Karpas-422 (cell line): Measurements from ENCODE around the gene ZNF324B. TPM values are rescaled to one million over a fixed set of nuclear protein-coding genes. Genes with fewer than 3 reads are reported as not detected.
A peak's percentile ranks its signal among the peaks of the same experiment; 100 is the strongest.
"Not testable (repeated sequence)": the region's sequence is repeated elsewhere in the genome, so short reads cannot be mapped to it uniquely, and the experiment has no call there.

ENCODE experiments used
- DNase-seq: peaks from one replicate; pipeline ENCODE4 v3.0.0-alpha.2; 2015
- H2AFZ ChIP-seq: fragments of 200-600 bp; sonication (generic); 2 replicates; pipeline ENCODE4 v1.6.1; 2014; ENCODE audit warnings: antibody characterized with exemption, low read length, mixed read lengths
- H3K27ac ChIP-seq: fragments of 200-600 bp; sonication (generic); 2 replicates; pipeline ENCODE4 v1.5.1; 2014; ENCODE audit warnings: mild to moderate bottlenecking, low read length, moderate library complexity
- H3K27me3 ChIP-seq: fragments of 200-600 bp; sonication (generic); 2 replicates; pipeline ENCODE4 v1.6.1; 2014; ENCODE audit warnings: low read length, mixed read lengths
- H3K36me3 ChIP-seq: fragments of 200-600 bp; sonication (generic); 2 replicates; pipeline ENCODE4 v1.6.1; 2014; ENCODE audit warnings: low read length, mixed read lengths; ENCODE audit not compliant: insufficient read depth
- H3K4me1 ChIP-seq: fragments of 200-600 bp; sonication (generic); 2 replicates; pipeline ENCODE4 v1.6.1; 2014; ENCODE audit warnings: mild to moderate bottlenecking, low read length, mixed read lengths
- H3K4me2 ChIP-seq: fragments of 200-600 bp; sonication (generic); 2 replicates; pipeline ENCODE4 v1.6.1; 2014; ENCODE audit warnings: low read length, low read depth, mild to moderate bottlenecking; ENCODE audit not compliant: poor library complexity, severe bottlenecking
- H3K4me3 ChIP-seq: fragments of 200-600 bp; sonication (generic); 2 replicates; pipeline ENCODE4 v1.5.1; 2014; ENCODE audit warnings: mild to moderate bottlenecking, antibody characterized with exemption, low read length, mixed read lengths
- H3K79me2 ChIP-seq: fragments of 200-600 bp; sonication (generic); 2 replicates; pipeline ENCODE4 v1.6.1; 2014; ENCODE audit warnings: mild to moderate bottlenecking, low read length, mixed read lengths
- H3K9ac ChIP-seq: fragments of 200-600 bp; sonication (generic); 2 replicates; pipeline ENCODE4 v1.6.0; 2014; ENCODE audit warnings: low read length
- H3K9me2 ChIP-seq: fragments of 200-600 bp; sonication (generic), shearing (Covaris generic); replicated peaks from 2 replicates; pipeline ENCODE4 v1.6.0; 2014; ENCODE audit warnings: mild to moderate bottlenecking, low read length, moderate library complexity; ENCODE audit not compliant: insufficient read depth
- H3K9me3 ChIP-seq: fragments of 300-700, 200-600 bp; sonication (generic); 2 replicates; pipeline ENCODE4 v1.6.1; 2014; ENCODE audit warnings: low read length, mixed read lengths
- H4K20me1 ChIP-seq: fragments of 200-600 bp; sonication (generic); 2 replicates; pipeline ENCODE4 v1.6.1; 2014; ENCODE audit warnings: mild to moderate bottlenecking, antibody characterized with exemption, low read length, low read depth; ENCODE audit not compliant: insufficient read depth
- total RNA-seq: library from RNA; depleted of rRNA; stranded (reverse); fragments of >200 nt; shearing (Covaris generic); gene quantifications from 2 replicates; pipeline ENCODE4 v1.2.3, GENCODE V29; 2014; ENCODE audit warnings: low replicate concordance

Gene ZNF324B
- total RNA-seq, 1 experiment from 2014 or later, result 22.5 TPM

DNA sequence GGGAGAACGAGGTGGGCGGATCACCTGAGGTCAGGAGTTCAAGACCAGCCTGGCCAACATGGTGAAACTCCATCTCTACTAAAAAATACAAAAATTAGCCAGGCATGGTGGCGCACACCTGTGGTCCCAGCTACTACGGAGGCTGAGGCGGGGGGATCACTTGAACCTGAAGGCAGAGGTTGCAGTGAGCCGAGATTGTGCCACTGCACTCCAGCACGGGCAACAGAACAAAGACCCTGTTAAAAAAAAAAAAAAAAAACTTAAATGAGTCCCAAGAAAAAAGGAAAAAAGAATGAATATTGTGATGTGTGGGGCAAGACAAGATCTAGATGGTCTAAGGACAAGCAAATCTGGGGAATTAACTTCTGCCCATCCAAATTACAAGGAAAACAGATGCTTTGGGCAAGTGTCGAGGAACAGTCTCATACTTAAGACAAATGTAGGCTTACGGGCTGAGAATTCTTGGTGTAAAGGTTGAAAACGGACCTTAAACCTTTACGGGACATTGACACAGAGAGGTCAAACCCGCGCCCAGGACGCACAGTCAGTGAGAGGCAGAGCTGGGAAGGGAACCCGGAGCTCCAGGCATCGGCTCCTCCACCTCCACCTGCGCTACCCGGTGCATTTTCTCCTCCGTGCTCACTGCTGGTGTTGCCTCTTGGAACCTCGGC is 14.8 kb downstream of the ZNF324B start:
- Histone ChIP-seq H3K4me2 (peak overlapping the region; percentile 83), H3K9me2 (no peaks in the 10 kb centered on the region), H3K27me3 (no peaks in the 10 kb centered on the region), H3K9ac (peak overlapping the region; percentile 64), H3K36me3 (no peaks in the 10 kb centered on the region; the same call in 1 of the 2 replicates), H4K20me1 (peaks cover 8% of the 10 kb centered on the region; the same call in 1 of the 2 replicates), H3K79me2 (peaks cover 25% of the 10 kb centered on the region), H3K4me1 (peaks cover 21% of the 10 kb centered on the region), H2AFZ (peak overlapping the region; percentile 89), H3K27ac (no peak overlapping the region), H3K4me3 (peak overlapping the region; percentile 77), H3K9me3 (no peaks in the 10 kb centered on the region)
- DNase-seq, result no peak

DNA sequence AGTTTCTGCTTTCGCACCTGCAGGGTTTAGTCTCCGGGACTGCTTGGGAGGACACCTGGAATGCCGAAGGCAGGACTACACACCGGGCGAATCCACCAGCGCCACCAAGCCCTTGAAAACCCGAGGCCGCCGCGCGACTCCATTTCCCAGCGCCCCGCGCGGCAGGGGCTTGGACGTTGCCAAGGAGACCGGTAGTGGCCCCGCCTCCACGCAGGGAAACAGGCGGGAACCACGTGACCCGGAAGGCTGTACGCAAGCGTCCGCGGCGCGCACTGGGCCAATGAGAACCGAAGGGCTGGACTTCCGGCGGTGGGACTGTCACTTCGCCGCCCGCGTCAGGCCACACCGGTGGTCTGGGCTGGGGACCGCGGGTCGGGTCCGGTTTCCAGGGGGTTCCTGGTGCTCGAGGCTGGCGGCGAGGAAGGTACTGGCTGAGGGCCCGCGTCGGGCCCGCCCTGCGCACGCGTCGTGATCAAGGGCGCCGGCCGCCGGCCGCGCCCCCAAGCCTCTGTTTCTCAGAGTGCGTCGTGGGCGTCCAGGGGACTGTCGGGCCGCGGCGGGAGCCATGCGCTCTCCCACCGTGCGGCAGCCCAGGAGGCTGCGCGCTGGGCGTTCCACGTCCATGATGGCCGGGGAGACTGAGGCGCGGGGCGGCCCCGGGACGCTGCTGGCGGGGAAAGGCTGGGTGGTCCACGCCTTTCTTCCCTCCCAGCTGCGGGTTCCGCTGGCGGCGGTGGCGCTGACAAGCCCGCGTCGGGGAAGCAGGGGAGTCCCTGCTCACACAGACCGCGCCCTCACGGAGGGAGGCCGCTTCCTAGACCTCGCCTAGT is 15.6 kb downstream of the ZNF324B start, which contains the start of gene ZNF324:
Gene ZNF324 (plus strand): TSS at position 321 of the 830 bp plus-strand sequence. CDS start 2,106 bp downstream, outside the sequence.
- peaks cover 25% of the 10 kb centered on the region for H3K79me2 ChIP-seq
- peak within 1 kb of the TSS; percentile 83 for H3K9ac ChIP-seq
- peak within 1 kb of the TSS; percentile 83 for H3K4me2 ChIP-seq
- DNase-seq, result peak; percentile 100
- no peak within 1 kb of the TSS for H3K27ac ChIP-seq
- no peaks in the 10 kb centered on the region; the same call in 1 of the 2 replicates for H3K36me3 ChIP-seq
- H4K20me1 ChIP-seq, result peaks cover 8% of the 10 kb centered on the region; the same call in 1 of the 2 replicates
- H3K4me3 ChIP-seq, result peak within 1 kb of the TSS; percentile 77
- peaks cover 21% of the 10 kb centered on the region for H3K4me1 ChIP-seq
- peak within 1 kb of the TSS; percentile 89 for H2AFZ ChIP-seq
- no peaks in the 10 kb centered on the region for H3K9me3 ChIP-seq
- no peaks in the 10 kb centered on the region for H3K27me3 ChIP-seq
- no peaks in the 10 kb centered on the region for H3K9me2 ChIP-seq

DNA sequence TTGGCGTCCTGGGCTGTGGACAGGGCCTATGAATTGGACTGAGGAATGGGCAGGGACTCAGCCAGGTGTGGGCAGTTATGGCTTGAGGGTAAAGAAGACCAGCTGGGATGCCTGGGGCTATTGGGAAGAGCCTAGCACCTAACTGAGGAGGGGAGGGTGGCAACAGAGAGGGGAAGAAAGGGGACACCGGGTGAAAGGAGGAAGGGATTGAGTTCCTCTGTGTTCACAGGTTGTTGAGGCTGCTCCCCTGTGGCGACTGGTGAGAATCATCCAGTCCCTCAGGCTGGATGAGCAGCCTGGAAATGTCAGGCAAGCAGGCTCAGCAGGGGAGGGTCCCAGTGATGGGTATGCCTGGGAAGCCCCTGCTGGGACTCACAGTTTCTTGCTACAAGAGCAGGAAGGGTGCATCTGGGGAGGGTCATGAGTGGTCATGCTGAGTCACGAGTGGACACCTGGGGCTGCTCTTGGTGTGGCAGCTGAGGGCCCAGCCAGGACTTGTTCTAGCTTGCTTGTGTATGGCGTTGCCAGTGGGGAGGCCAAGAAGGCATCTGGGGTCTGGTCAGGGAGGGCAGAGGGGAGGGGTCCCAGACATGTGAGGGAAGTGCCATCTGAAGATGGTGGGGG is 16.9 kb downstream of the ZNF324B start:
- Histone ChIP-seq H3K4me3 (peak overlapping the region; percentile 77), H2AFZ (no peak overlapping the region), H3K9ac (peak overlapping the region; percentile 83), H3K27ac (no peak overlapping the region), H3K4me1 (peaks cover 21% of the 10 kb centered on the region), H3K27me3 (no peaks in the 10 kb centered on the region), H3K4me2 (peak overlapping the region; percentile 83), H4K20me1 (peaks cover 8% of the 10 kb centered on the region; the same call in 1 of the 2 replicates), H3K9me3 (no peaks in the 10 kb centered on the region), H3K9me2 (no peaks in the 10 kb centered on the region), H3K79me2 (peaks cover 25% of the 10 kb centered on the region), H3K36me3 (peaks cover 8% of the 10 kb centered on the region; the same call in 1 of the 2 replicates)
- DNase-seq, result no peak

DNA sequence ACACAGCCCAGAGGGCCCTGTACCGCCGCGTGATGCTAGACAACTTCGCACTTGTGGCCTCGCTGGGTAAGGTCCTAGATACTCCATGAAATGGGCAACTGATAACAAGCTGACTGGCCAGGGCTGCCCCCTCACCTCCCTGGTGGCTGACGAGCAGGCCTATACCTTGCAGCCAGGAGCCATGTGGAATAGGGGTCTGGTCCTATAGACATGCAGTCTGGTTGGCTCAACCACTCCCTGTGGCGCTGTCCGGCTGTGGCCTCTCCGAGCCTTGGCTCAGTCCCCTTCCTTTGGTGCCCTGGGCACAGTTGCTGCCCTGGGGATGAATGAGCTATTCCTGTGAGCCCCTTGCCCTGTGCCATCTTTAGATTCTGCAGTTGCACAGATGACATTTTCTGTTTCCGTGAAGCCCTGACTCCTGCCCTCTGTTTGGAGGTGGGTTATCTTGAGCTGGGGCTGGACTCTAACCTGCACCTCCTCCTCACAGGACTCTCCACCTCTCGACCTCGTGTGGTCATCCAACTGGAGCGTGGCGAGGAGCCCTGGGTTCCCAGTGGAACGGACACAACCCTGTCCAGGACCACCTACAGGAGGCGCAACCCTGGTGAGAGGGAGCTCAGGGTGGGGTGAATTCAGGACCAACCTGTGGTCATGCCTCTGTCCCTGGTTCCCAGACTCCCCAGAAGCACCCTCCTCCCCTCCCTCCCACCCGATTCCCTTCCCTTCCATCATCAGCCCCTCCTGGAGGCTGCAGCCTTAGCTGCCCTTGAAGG is 18.0 kb downstream of the ZNF324B start:
- H3K27me3 ChIP-seq, result no peaks in the 10 kb centered on the region
- no peaks in the 10 kb centered on the region for H3K9me2 ChIP-seq
- no peak overlapping the region for H3K27ac ChIP-seq
- H2AFZ ChIP-seq, result no peak overlapping the region
- peaks cover 8% of the 10 kb centered on the region; the same call in 1 of the 2 replicates for H4K20me1 ChIP-seq
- H3K9me3 ChIP-seq, result no peaks in the 10 kb centered on the region
- H3K36me3 ChIP-seq, result peaks cover 8% of the 10 kb centered on the region; the same call in 1 of the 2 replicates
- H3K9ac ChIP-seq, result no peak overlapping the region
- DNase-seq, result no peak
- H3K4me2 ChIP-seq, result no peak overlapping the region
- H3K4me3 ChIP-seq, result no peak overlapping the region
- H3K79me2 ChIP-seq, result peaks cover 25% of the 10 kb centered on the region
- peaks cover 21% of the 10 kb centered on the region for H3K4me1 ChIP-seq

DNA sequence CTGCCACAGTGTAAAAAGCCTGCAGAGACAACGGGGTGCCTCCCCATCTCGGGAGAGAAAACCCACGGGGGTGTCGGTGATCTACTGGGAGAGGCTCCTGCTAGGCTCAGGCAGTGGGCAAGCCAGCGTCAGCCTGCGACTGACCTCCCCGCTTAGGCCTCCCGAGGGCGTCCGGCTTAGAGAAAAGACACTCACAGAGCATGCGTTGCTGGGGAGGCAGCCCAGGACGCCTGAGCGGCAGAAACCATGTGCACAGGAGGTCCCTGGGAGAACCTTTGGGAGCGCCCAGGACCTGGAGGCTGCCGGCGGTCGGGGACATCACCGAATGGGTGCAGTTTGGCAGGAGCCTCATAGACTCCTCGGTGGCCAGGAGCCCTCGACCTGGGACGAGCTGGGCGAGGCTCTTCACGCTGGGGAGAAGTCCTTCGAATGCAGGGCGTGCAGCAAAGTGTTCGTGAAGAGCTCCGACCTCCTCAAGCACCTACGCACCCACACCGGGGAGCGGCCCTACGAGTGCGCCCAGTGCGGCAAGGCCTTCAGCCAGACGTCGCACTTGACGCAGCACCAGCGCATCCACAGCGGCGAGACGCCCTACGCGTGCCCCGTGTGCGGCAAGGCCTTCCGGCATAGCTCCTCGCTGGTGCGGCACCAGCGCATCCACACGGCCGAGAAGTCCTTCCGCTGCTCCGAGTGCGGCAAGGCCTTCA is 19.6 kb downstream of the ZNF324B start:
- H3K4me1 ChIP-seq, result peaks cover 27% of the 10 kb centered on the region
- H3K9me3 ChIP-seq, H3K36me3 ChIP-seq, H2AFZ ChIP-seq, DNase-seq, H3K27me3 ChIP-seq, H4K20me1 ChIP-seq, H3K4me3 ChIP-seq, H3K9ac ChIP-seq, H3K4me2 ChIP-seq, H3K9me2 ChIP-seq, H3K27ac ChIP-seq: not testable (repeated sequence)
- H3K79me2 ChIP-seq, result peaks cover 25% of the 10 kb centered on the region

DNA sequence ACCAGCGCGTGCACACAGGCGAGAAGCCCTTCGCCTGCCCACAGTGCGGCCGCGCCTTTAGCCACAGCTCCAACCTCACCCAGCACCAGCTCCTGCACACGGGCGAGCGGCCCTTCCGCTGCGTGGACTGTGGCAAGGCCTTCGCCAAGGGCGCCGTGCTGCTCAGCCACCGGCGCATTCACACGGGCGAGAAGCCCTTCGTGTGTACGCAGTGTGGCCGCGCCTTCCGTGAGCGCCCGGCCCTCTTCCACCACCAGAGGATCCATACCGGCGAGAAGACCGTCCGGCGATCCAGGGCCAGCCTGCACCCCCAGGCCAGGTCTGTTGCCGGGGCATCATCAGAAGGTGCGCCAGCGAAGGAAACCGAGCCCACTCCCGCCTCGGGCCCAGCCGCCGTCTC is 20.3 kb downstream of the ZNF324B start:
- H3K9me3 ChIP-seq, result no peaks in the 10 kb centered on the region
- peaks cover 8% of the 10 kb centered on the region; the same call in 1 of the 2 replicates for H3K36me3 ChIP-seq
- no peak overlapping the region for H3K4me3 ChIP-seq
- no peak overlapping the region for H3K9ac ChIP-seq
- H3K9me2 ChIP-seq, result no peaks in the 10 kb centered on the region
- H3K4me1 ChIP-seq, result peaks cover 26% of the 10 kb centered on the region
- H4K20me1 ChIP-seq, result peaks cover 8% of the 10 kb centered on the region; the same call in 1 of the 2 replicates
- DNase-seq, result no peak
- H3K79me2 ChIP-seq, result peaks cover 25% of the 10 kb centered on the region
- no peak overlapping the region for H2AFZ ChIP-seq
- H3K27ac ChIP-seq, result no peak overlapping the region
- H3K4me2 ChIP-seq, result no peak overlapping the region
- no peaks in the 10 kb centered on the region for H3K27me3 ChIP-seq

DNA sequence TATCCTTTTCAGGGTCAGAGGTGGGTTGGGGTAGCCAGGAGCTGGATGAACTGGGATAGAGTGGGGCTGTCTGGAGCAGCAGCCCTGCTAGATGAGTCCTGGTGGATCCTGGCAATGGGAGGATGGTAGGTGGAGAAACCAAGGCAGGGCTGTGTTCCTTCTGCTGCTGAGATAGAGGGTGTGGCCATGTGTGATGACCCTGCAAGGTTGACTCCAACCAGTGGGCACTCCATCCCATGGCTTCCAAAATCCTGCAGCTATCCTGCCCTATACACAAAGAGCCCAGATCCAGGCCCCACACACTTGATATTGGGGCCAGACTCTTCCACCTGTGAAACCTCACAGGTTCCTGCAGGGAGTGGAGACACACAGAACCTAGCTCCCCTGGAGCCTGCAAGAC is 22.4 kb downstream of the ZNF324B start:
- Histone ChIP-seq H3K9ac (peak overlapping the region; percentile 4; the same call in 1 of the 2 replicates), H3K4me2 (no peak overlapping the region), H3K27me3 (no peaks in the 10 kb centered on the region), H3K79me2 (peaks cover 17% of the 10 kb centered on the region), H3K36me3 (peaks cover 8% of the 10 kb centered on the region; the same call in 1 of the 2 replicates), H2AFZ (no peak overlapping the region), H3K9me2 (no peaks in the 10 kb centered on the region), H3K4me3 (no peak overlapping the region), H3K27ac (no peak overlapping the region), H4K20me1 (no peaks in the 10 kb centered on the region), H3K9me3 (no peaks in the 10 kb centered on the region), H3K4me1 (peaks cover 28% of the 10 kb centered on the region)
- no peak for DNase-seq
